NCI-H146 treated with DMSO at 0.1 percent for 48 hours (cell line): Measurements from ENCODE around the gene SLC19A3.
"Not testable (repeated sequence)": the region's sequence is repeated elsewhere in the genome, so short reads cannot be mapped to it uniquely, and the experiment has no call there.

Experiments
- DNase-seq: peaks from one replicate; lab custom pipeline; 2025; ENCODE audit not compliant: unreplicated experiment; lab: John Stamatoyannopoulos, UW

SLC19A3 gene

GRCh38 chr2:227703961-227704360 lies 13.9 kb downstream of the SLC19A3 start:
- DNase-seq, result no peak

GRCh38 chr2:227703280-227703732 lies 14.5 kb downstream of the SLC19A3 start:
- no peak for DNase-seq

- DNase-seq, result no peak
Observed at GRCh38 chr2:227701556-227701955, 16.3 kb downstream of the SLC19A3 start.

GRCh38 chr2:227696990-227697679 lies 20.7 kb downstream of the SLC19A3 start:
- DNase-seq, result no peak

- DNase-seq, result no peak
Observed at GRCh38 chr2:227687189-227687588, 30.6 kb downstream of the SLC19A3 start.

GRCh38 chr2:227684258-227684657 lies 33.6 kb downstream of the SLC19A3 start:
- no peak for DNase-seq

- DNase-seq, result no peak
Observed at GRCh38 chr2:227677928-227678327, 39.9 kb downstream of the SLC19A3 start.

GRCh38 chr2:227674485-227674884 lies 43.3 kb downstream of the SLC19A3 start:
- DNase-seq, result no peak

GRCh38 chr2:227673620-227674019 lies 44.2 kb downstream of the SLC19A3 start:
- not testable (repeated sequence) for DNase-seq

- no peak for DNase-seq
Observed at GRCh38 chr2:227671170-227671905, 46.5 kb downstream of the SLC19A3 start.

- DNase-seq, result not testable (repeated sequence)
Observed at GRCh38 chr2:227666631-227667170, 51.1 kb downstream of the SLC19A3 start, which contains the start of gene SCYGR5. SCYGR5 (plus strand) TSS chr2:227666804; CDS start chr2:227666804, 0 bp downstream.

GRCh38 chr2:227665189-227665940 lies 52.5 kb downstream of the SLC19A3 start:
- no peak for DNase-seq

GRCh38 chr2:227661827-227662226 lies 56.0 kb downstream of the SLC19A3 start:
- no peak for DNase-seq

GRCh38 chr2:227661025-227661649 lies 56.7 kb downstream of the SLC19A3 start:
- DNase-seq, result no peak

- no peak for DNase-seq
Observed at GRCh38 chr2:227657199-227657845, 60.5 kb downstream of the SLC19A3 start.

- no peak for DNase-seq
Observed at GRCh38 chr2:227655454-227655853, 62.4 kb downstream of the SLC19A3 start.

- DNase-seq, result no peak
Observed at GRCh38 chr2:227654426-227654825, 63.4 kb downstream of the SLC19A3 start.

- DNase-seq, result no peak
Observed at GRCh38 chr2:227653419-227653818, 64.4 kb downstream of the SLC19A3 start.

GRCh38 chr2:227643990-227644551 lies 73.8 kb downstream of the SLC19A3 start:
- no peak for DNase-seq

- DNase-seq, result no peak
Observed at GRCh38 chr2:227642656-227643055, 75.2 kb downstream of the SLC19A3 start.
